GM04503 (cell line): ENCODE results near the gene EVC.
A peak's percentile ranks its signal among the peaks of the same experiment; 100 is the strongest.
"Not testable (repeated sequence)": the region's sequence is repeated elsewhere in the genome, so short reads cannot be mapped to it uniquely, and the experiment has no call there.

Source experiments
- DNase-seq: peaks from one replicate; pipeline ENCODE4 v3.0.0-alpha.2; 2012; ENCODE audit warnings: low read depth

EVC gene

GRCh38 chr4:5816101-5816500 lies 105.1 kb downstream of the EVC start:
- DNase-seq, result no peak

- DNase-seq, result no peak
Measured at GRCh38 chr4:5816851-5817375, 105.9 kb downstream of the EVC start.

DNA sequence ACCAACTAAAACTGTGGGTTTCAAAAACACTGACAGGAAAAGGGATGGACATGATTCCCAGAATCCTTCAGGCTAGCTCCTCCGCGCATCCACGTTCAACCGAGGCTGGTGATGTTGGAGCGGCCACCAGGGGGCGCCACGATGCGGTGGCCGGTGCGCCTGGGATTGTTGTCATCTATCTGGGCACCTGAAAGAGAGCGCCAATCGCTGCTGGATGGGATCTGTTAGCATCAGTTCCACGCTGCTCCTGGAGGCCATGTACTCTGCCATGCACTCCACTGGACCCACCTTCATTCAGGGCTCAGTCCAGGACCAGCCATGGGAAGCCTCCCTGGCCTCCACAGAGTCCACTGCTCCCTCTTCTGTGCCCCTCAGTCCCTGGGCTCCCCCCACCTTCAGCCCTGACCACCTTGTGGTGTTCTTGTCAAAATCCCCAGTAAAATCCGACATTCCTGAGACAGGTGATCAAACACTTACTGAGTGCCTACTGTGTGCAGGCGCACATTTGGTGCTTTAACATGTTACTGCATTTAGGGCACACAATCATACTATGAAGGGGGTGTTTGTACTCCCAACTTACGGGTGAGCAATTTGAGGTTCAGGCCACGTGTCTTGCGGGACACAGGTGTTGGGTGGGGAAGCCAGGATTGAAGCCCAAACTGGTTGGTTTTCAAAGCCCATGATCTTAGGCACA lies 110.8 kb downstream of the EVC start:
- no peak for DNase-seq

DNA sequence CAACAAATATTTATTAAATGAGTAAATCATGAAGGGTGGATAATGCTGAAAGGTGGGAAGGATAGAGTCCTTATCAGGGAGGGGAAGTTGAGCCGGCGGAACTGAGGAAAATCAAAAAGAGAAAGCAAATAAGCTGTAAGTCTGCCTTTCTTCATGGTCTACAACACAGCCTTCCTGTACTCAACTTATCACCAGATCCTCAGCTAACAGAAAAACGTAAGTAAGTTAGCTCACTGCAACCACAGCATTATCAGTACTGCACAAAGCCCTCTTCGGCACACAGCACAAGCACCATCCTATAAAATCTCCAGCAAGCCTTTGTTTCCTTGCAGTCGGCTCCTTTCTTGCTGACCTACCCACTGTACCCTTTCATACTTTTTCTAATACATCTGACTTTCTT lies 111.6 kb downstream of the EVC start:
- DNase-seq, result no peak

- no peak for DNase-seq
Measured at GRCh38 chr4:5823542-5824211, 112.7 kb downstream of the EVC start.

GRCh38 chr4:5824227-5824626 lies 113.2 kb downstream of the EVC start:
- no peak for DNase-seq

DNA sequence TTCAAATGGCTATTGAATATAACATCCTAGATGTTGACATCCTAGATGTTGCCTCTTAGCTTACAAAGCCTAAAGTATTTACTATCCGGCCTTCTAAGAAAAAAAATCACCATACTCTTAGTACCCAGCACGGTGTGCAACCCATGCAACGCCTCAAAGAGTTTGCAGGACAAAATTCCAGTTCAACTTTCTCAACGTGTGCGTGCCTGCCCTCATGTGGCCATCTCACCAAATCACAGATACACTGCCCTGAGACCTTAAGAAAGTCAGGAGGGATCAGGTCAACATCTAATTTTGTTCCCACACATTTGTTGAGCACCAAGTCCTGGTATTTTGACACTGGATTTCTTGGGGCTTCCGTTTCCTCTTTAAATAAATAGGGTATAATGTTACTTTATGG lies 113.6 kb downstream of the EVC start:
- DNase-seq, result no peak

GRCh38 chr4:5825321-5826041 lies 114.5 kb downstream of the EVC start:
- no peak for DNase-seq

DNA sequence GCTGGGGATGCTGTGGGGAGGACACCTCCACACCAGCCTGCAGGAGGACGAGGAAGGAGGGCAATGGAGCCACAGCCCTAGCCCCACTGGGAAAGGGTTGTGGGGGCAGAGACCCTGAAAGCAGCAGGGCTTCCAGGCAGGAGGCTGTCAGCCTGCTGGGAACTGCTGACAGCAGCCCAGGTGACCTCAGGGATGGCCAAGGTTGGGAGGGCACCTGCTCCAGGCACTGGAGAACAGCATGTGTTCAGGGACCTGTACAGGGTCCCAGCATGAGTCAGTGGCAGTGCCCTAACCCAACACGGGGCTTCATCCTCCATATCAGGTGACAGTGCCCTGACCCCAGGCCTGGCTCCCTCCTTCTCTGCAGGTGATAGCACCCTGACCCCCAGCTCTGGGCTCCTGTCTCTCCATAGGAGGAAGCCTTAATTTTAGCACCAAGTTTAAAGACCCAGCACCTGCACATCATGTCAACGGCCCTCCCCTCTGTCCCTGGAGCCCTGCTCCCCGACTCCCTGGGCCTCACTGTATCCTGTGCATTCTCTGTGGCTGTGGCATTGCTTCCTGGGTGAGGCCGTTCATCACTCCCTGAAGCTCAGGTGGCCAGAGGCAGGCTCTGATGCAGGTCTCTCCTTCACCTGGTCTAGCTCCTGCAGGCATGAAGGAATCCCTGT lies 115.6 kb downstream of the EVC start:
- DNase-seq, result no peak

- peak; percentile 10 for DNase-seq
Measured at GRCh38 chr4:5827108-5828004, 116.4 kb downstream of the EVC start.

DNA sequence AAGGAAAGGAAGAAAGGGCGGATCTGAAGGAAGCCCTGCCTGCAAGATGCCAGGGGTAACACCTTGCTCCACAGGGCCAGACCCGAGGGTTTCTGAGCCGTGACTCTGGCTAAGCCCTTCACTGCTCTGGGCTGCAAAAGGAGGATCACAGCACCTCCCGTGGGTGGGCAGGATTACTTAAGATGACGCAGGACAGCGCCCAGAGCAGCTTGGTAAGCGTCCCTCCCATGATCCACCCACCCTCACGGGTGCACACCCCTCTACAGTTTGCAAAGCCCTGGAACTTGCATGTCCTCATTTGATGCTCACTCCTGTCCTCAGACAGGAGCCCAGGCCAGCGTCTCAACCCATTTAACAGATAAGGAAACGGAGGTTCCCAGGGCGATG lies 117.0 kb downstream of the EVC start:
- no peak for DNase-seq

DNA sequence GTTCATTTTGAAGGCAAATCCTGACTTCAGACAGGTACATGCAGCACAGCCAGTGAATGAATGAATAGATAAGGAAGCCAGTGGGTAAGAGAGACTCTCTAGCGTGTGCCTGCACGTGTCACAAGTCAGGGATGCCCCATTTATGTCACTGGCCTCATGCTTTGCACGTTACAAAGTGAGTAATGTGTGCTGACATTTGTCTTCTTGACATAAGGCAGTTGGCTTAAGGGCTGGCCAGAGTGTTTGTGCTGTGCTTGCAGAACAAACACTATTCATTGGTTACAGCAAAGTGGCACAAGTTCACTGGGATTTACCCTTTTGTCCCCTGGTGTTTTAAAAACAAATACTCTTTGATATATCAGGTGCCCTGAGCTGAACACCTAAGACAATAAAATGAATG lies 125.9 kb downstream of the EVC start:
- no peak for DNase-seq

GRCh38 chr4:5837483-5837882 lies 126.5 kb downstream of the EVC start:
- DNase-seq, result not testable (repeated sequence)

GRCh38 chr4:5839332-5839731 lies 128.3 kb downstream of the EVC start:
- no peak for DNase-seq

- DNase-seq, result peak; percentile 10
Measured at GRCh38 chr4:5839751-5840674, 129.0 kb downstream of the EVC start.

DNA sequence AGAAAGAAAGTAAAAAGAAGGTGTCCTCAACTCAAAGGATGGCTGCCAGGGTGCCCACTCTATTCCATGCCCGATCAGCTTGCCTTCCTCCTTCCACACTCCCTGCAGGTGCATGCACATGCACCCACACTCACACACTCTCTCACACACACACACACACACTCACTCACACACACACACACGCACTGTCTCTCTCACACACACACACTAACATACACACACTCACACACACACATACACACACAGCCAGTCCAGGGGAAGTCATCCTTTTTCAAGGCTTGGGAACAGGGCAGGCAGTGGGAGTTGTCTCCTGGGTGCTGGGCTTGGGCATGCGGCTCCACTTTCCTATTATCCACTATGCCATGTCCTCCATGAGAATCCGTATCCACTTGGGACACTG lies 131.5 kb downstream of the EVC start:
- DNase-seq, result no peak

DNA sequence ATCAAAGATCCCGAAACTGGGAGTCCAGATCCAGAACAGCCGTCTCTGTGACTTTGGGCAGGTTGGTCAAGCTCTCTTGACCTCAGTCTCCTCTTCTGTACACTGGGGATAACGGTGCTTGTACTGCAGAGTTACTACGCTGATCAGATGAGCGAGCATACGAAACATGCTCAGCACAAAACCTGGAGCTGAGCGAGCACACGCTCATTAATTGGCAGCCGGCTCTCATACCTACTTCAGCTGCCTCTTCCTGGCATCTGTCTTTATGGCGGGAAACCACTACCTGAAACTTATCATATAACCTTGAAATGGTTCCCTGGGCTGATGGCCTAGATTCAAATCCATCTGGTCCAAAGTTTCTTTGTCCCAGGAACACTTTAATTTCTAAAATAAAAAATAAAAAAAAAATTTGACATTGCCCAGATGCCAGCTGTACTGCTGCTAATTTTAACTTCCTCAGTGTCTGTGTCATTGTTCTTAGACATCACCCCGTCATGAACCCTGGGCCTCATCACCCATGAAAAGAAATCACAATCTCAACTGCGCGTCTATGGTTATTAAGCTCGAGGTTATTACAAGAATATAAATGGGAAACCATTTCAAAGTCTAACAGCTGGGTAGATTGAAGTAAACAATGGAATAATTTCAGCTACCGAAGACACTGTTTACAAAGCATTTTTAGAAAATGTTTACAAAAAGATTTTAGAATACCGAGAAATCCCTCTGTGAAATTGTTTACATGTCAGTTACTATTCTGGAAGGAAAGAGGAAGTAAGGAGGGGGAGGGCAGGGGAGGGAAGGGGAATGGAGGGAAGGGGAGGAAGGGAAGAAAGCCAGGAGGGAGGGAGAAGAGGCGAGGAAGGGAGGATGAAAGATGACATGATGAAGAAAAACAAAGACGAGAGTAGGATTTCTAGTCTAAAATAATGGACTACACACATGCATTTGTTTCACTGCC lies 132.9 kb downstream of the EVC start:
- no peak for DNase-seq

DNA sequence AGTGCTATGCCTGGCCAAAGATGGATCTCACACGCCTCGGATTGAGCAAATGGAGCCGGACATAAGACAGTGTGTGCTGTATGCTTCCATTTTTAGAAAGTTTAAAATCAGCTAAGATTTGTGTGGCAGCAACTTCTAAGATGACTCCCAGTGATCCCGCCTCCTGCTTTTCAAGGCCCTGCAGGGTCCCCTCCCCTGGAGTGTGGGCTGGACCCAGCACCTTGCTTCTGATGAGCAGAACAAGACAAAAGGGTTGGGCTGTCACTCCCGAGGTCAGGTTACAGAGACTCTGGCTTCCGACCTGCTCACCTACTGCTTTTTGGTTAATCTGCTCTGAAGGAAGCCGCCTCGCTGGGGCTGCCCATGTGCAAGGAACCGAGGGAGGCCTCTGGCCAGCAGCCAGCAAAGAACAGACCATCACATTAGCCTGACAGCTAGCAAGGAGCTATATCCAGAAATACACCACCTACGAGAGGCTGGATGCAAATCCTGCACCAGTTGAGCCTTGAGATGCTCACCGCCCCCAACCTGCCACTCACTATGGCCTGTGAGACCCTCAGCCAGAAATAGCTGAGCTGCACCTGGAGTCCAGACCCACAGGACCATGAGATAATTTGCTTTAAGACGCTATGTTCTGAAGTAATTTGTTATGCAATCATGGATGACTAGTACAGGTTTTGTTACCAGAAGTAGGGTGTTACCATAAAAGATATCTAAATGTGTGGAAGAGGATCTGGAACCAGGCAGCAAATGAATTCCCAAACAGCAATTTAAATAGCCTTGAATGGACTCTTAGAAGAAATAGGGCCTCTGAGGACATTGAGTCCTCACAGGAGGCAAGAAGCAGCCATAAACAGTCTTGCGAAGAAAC lies 134.3 kb downstream of the EVC start:
- DNase-seq, result no peak
